SIG-M5 (cell line): Measurements from ENCODE around the gene NFX1.
"Not testable (repeated sequence)": the region's sequence is repeated elsewhere in the genome, so short reads cannot be mapped to it uniquely, and the experiment has no call there.

Experiments
- DNase-seq: peaks from one replicate; lab custom pipeline; 2025; lab: John Stamatoyannopoulos, UW

The NFX1 gene

GRCh38 chr9:33388110-33388994 is 98.0 kb downstream of the NFX1 start:
- DNase-seq = no peak

- not testable (repeated sequence) for DNase-seq
Measured at GRCh38 chr9:33391111-33391771, 100.9 kb downstream of the NFX1 start.

GRCh38 chr9:33392591-33393021 is 102.3 kb downstream of the NFX1 start:
- DNase-seq = not testable (repeated sequence)

- no peak for DNase-seq
Measured at GRCh38 chr9:33393581-33393980, 103.3 kb downstream of the NFX1 start.

GRCh38 chr9:33393986-33394385 is 103.7 kb downstream of the NFX1 start:
- DNase-seq = not testable (repeated sequence)

GRCh38 chr9:33395159-33395879 is 105.0 kb downstream of the NFX1 start:
- not testable (repeated sequence) for DNase-seq

- not testable (repeated sequence) for DNase-seq
Measured at GRCh38 chr9:33397801-33398200, 107.5 kb downstream of the NFX1 start.

- DNase-seq = not testable (repeated sequence)
Measured at GRCh38 chr9:33399047-33399446, 108.7 kb downstream of the NFX1 start.

GRCh38 chr9:33401809-33402208 is 111.5 kb downstream of the NFX1 start:
- DNase-seq = not testable (repeated sequence)

GRCh38 chr9:33402371-33402770 is 112.1 kb downstream of the NFX1 start, which contains the start of gene AQP7:
AQP7 (minus strand) TSS chr9:33402568; CDS start chr9:33401262, 1,306 bp downstream.
- not testable (repeated sequence) for DNase-seq

GRCh38 chr9:33403941-33404787 is 113.8 kb downstream of the NFX1 start:
- DNase-seq = no peak

- no peak for DNase-seq
Measured at GRCh38 chr9:33404788-33405362, 114.6 kb downstream of the NFX1 start.

- DNase-seq = no peak
Measured at GRCh38 chr9:33407061-33407460, 116.7 kb downstream of the NFX1 start.

GRCh38 chr9:33408087-33408486 is 117.8 kb downstream of the NFX1 start:
- no peak for DNase-seq

- no peak for DNase-seq
Measured at GRCh38 chr9:33414268-33414667, 124.0 kb downstream of the NFX1 start.

- DNase-seq = no peak
Measured at GRCh38 chr9:33414889-33415500, 124.7 kb downstream of the NFX1 start.

GRCh38 chr9:33415501-33416038 is 125.3 kb downstream of the NFX1 start:
- no peak for DNase-seq

GRCh38 chr9:33416996-33417395 is 126.7 kb downstream of the NFX1 start:
- no peak for DNase-seq

- DNase-seq = no peak
Measured at GRCh38 chr9:33418090-33418489, 127.8 kb downstream of the NFX1 start.

- no peak for DNase-seq
Measured at GRCh38 chr9:33419708-33420303, 129.5 kb downstream of the NFX1 start.
